Natural killer cell (primary cell): ENCODE data around the gene ASIC5. TPM values are rescaled to one million over a fixed set of nuclear protein-coding genes. Genes with fewer than 3 reads are reported as not detected.

Experiments
- ATAC-seq, 3 donors: fragments of 150-1000 bp in 2 of 3; fragments of 200-7000 bp in 1 of 3; cut with Tn5 transposase; 1 replicate in 1 of 3; 2 replicates in 2 of 3; pipeline ENCODE4 v1.10.0; 2021; ENCODE audit warnings: mild to moderate bottlenecking in 2 of 3, moderate library complexity in 2 of 3
- DNase-seq, 2 donors: peaks; one replicate each; pipeline versions ENCODE4 v3.0.0 to v3.0.0-alpha.2; 2013 to 2021; ENCODE audit warnings: mixed read lengths in 1 of 2
- H3K27ac ChIP-seq: one replicate; pipeline ENCODE4 v1.5.1; 2013; ENCODE audit warnings: mild to moderate bottlenecking, low read length
- H3K27me3 ChIP-seq: one replicate; pipeline ENCODE4 v1.6.1; 2013; ENCODE audit warnings: low read length; ENCODE audit not compliant: control insufficient read depth, insufficient read depth
- H3K36me3 ChIP-seq: one replicate; pipeline ENCODE4 v1.6.1; 2013; ENCODE audit warnings: low read length; ENCODE audit not compliant: control insufficient read depth, insufficient read depth
- H3K4me1 ChIP-seq: one replicate; pipeline ENCODE4 v1.6.1; 2013; ENCODE audit warnings: low read length; ENCODE audit not compliant: control insufficient read depth, insufficient read depth
- H3K4me3 ChIP-seq: one replicate; pipeline ENCODE4 v1.5.1; 2013; ENCODE audit warnings: low read length
- H3K9me3 ChIP-seq: one replicate; pipeline ENCODE4 v1.6.1; 2013; ENCODE audit warnings: low read length; ENCODE audit not compliant: control insufficient read depth, insufficient read depth
- H3K27ac Mint-ChIP-seq, 2 donors: one replicate each; pipeline ENCODE4 v1.8.0; 2022; ENCODE audit warnings: mild to moderate bottlenecking in 2 of 2, mixed read lengths in 2 of 2, moderate library complexity in 1 of 2
- H3K27me3 Mint-ChIP-seq, 2 donors: one replicate each; pipeline ENCODE4 v1.8.0; 2022; ENCODE audit warnings: low read depth in 2 of 2, mixed read lengths in 2 of 2
- H3K36me3 Mint-ChIP-seq: one replicate; pipeline ENCODE4 v1.8.0; 2022; ENCODE audit warnings: mixed read lengths
- H3K4me1 Mint-ChIP-seq, 2 donors: one replicate each; pipeline ENCODE4 v1.8.0; 2022; ENCODE audit warnings: mixed read lengths in 2 of 2
- H3K4me3 Mint-ChIP-seq: one replicate; pipeline ENCODE4 v1.8.0; 2022; ENCODE audit warnings: mild to moderate bottlenecking, moderate library complexity, mixed read lengths
- H3K9me3 Mint-ChIP-seq, 2 donors: one replicate each; pipeline ENCODE4 v1.8.0; 2022; ENCODE audit warnings: mixed read lengths in 2 of 2
- CTCF ChIP-seq: fragments of 200-600 bp; IDR thresholded peaks from one replicate; pipeline ENCODE4 v1.8.0; 2022; ENCODE audit warnings: antibody characterized with exemption
- WGBS: methylation state at CpG from one replicate; pipeline ENCODE4 v1.1.7; 2013; ENCODE audit warnings: missing lambda C conversion rate; ENCODE audit not compliant: insufficient coverage; 5-methylcytosine and 5-hydroxymethylcytosine counted together
- intact Hi-C: fragments of 100-400 bp; cut with micrococcal nuclease; formaldehyde crosslinking; loops from one replicate; pipeline ENCODE4 v1.14.2; 2022
- total RNA-seq, 4 donors: library from RNA; stranded (reverse); fragments of 120-200 nt in 1 of 4; gene quantifications; one replicate each; pipeline versions ENCODE4 v1.2.3 to v1.2.4, GENCODE V29; 2013 to 2022

ASIC5 gene
- total RNA-seq, 3 donors from 2014 or later (not counting 1 experiment from before 2014, with no cell fraction given), result not detected

- Histone ChIP-seq H3K4me3 (no peak overlapping the region), H3K27ac (no peak overlapping the region), H3K36me3 (no peaks in the 10 kb centered on the region), H3K27me3 (no peaks in the 10 kb centered on the region), H3K4me1 (no peaks in the 10 kb centered on the region), H3K9me3 (no peaks in the 10 kb centered on the region)
- Mint-ChIP-seq H3K4me3 (no peak overlapping the region), H3K4me1 (no peaks in the 10 kb centered on the region), H3K36me3 (no peaks in the 10 kb centered on the region), H3K27ac (no peak overlapping the region), H3K9me3 (no peaks in the 10 kb centered on the region), H3K27me3 (no peaks in the 10 kb centered on the region)
- ATAC-seq (no peak), DNase-seq (no peak)
- 100% methylated on average over 1 of the region's 1 CpG for WGBS
- TF ChIP-seq CTCF, result no peak
- intact Hi-C loops, result loop anchor here (5.0 kb wide), 1 partner anchor 147 kb away; the partner anchor contains the start of gene CTSO
Measured at GRCh38 chr4:155805016-155805415, 61.1 kb downstream of the ASIC5 start.

- Mint-ChIP-seq H3K4me1 (no peaks in the 10 kb centered on the region), H3K36me3 (no peaks in the 10 kb centered on the region), H3K27me3 (no peaks in the 10 kb centered on the region), H3K9me3 (no peaks in the 10 kb centered on the region), H3K27ac (no peak overlapping the region), H3K4me3 (no peak overlapping the region)
- intact Hi-C loops, result no loop called here
- no peak for TF ChIP-seq CTCF
- Histone ChIP-seq H3K4me3 (no peak overlapping the region), H3K36me3 (no peaks in the 10 kb centered on the region), H3K4me1 (no peaks in the 10 kb centered on the region), H3K27ac (no peak overlapping the region), H3K9me3 (no peaks in the 10 kb centered on the region), H3K27me3 (no peaks in the 10 kb centered on the region)
- WGBS, result 88% methylated on average over 9 of the region's 9 CpGs
- ATAC-seq (no peak), DNase-seq (no peak)
Measured at GRCh38 chr4:155802190-155802959, 63.7 kb downstream of the ASIC5 start.

- Mint-ChIP-seq H3K4me3 (no peak overlapping the region), H3K9me3 (no peaks in the 10 kb centered on the region), H3K27me3 (no peaks in the 10 kb centered on the region), H3K27ac (no peak overlapping the region), H3K36me3 (no peaks in the 10 kb centered on the region), H3K4me1 (no peaks in the 10 kb centered on the region)
- H3K27ac ChIP-seq, result no peak overlapping the region
- H3K27me3 ChIP-seq, result no peaks in the 10 kb centered on the region
- intact Hi-C loops, result no loop called here
- no peaks in the 10 kb centered on the region for H3K4me1 ChIP-seq
- no peaks in the 10 kb centered on the region for H3K9me3 ChIP-seq
- no peak for TF ChIP-seq CTCF
- H3K4me3 ChIP-seq, result no peak overlapping the region
- no peaks in the 10 kb centered on the region for H3K36me3 ChIP-seq
- DNase-seq (no peak), ATAC-seq (no peak)
- WGBS, result 91% methylated on average over 5 of the region's 7 CpGs
Measured at GRCh38 chr4:155800685-155801343, 65.3 kb downstream of the ASIC5 start.
